ENCODE data around the gene MYO1F. TPM values are rescaled to one million over a fixed set of nuclear protein-coding genes. Genes with fewer than 3 reads are reported as not detected.
"Not testable (repeated sequence)": the region's sequence is repeated elsewhere in the genome, so short reads cannot be mapped to it uniquely, and the experiment has no call there.

MYO1F gene
- total and polyA plus RNA-seq, 12 donors, result 1.7 to 62.5 (median 19.4) TPM

- Histone ChIP-seq H3K27ac (no peak overlapping the region), H3K36me3 (replicated peaks in 1 of 2) (no peaks in the 10 kb centered on the region), H3K4me1 (replicated peaks in 1 of 2) (no peaks in the 10 kb centered on the region), H3K4me3 (no peak overlapping the region), H3K9me3 (replicated peaks in 1 of 3) (no peaks in the 10 kb centered on the region), H3K27me3 (no peaks in the 10 kb centered on the region)
- DNase-seq, result no peak
- 56 to 78% (median 60%) methylated on average over 2 of the region's 2 CpGs for WGBS, 4 donors
- intact Hi-C loops (cut with DNase I), result no loop called here
- TF ChIP-seq POLR2A (IDR thresholded peaks at IDR 0.05) (no peak), CTCF (IDR thresholded peaks at IDR 0.05) (no peak)
Measured at GRCh38 chr19:8561075-8561764, 16.0 kb downstream of the MYO1F start.

GRCh38 chr19:8558325-8558724 lies 18.9 kb downstream of the MYO1F start:
- H3K27me3 ChIP-seq, result no peaks in the 10 kb centered on the region
- TF ChIP-seq CTCF (IDR thresholded peaks at IDR 0.05), result no peak
- no peak for TF ChIP-seq POLR2A (IDR thresholded peaks at IDR 0.05)
- H3K27ac ChIP-seq, result no peak overlapping the region
- no peak overlapping the region for H3K4me3 ChIP-seq
- H3K9me3 ChIP-seq (replicated peaks in 1 of 3), result no peaks in the 10 kb centered on the region
- no peaks in the 10 kb centered on the region for H3K4me1 ChIP-seq (replicated peaks in 1 of 2)
- intact Hi-C loops (cut with DNase I), result no loop called here
- WGBS, 4 donors, result 49 to 68% (median 62%) methylated on average over 2 of the region's 2 CpGs
- H3K36me3 ChIP-seq (replicated peaks in 1 of 2), result no peaks in the 10 kb centered on the region
- DNase-seq, result no peak

- no peak for DNase-seq
- no peaks in the 10 kb centered on the region for H3K4me1 ChIP-seq (replicated peaks in 1 of 2)
- intact Hi-C loops (cut with DNase I), result no loop called here
- no peaks in the 10 kb centered on the region for H3K9me3 ChIP-seq (replicated peaks in 1 of 3)
- H3K36me3 ChIP-seq (replicated peaks in 1 of 2), result peaks cover 0 to under 1% of the 10 kb centered on the region in 2 donors
- H3K4me3 ChIP-seq, result no peak overlapping the region
- no peak overlapping the region for H3K27ac ChIP-seq
- no peaks in the 10 kb centered on the region for H3K27me3 ChIP-seq
- WGBS, 4 donors, result 67 to 76% (median 73%) methylated on average over 6 of the region's 6 CpGs
- no peak for TF ChIP-seq CTCF (IDR thresholded peaks at IDR 0.05)
- no peak for TF ChIP-seq POLR2A (IDR thresholded peaks at IDR 0.05)
Measured at GRCh38 chr19:8557642-8558238, 19.5 kb downstream of the MYO1F start.

- DNase-seq; H3K4me3 ChIP-seq; H3K9me3 ChIP-seq (replicated peaks in 1 of 3); H3K36me3 ChIP-seq (replicated peaks in 1 of 2); H3K4me1 ChIP-seq (replicated peaks in 1 of 2); intact Hi-C loops (cut with DNase I); H3K27ac ChIP-seq; H3K27me3 ChIP-seq: not testable (repeated sequence)
- 89 to 100% (median 92%) methylated on average over 4 to 7 of the region's 7 CpGs for WGBS, 4 donors
Measured at GRCh38 chr19:8553729-8554128, 23.5 kb downstream of the MYO1F start.

- Histone ChIP-seq H3K27me3 (no peaks in the 10 kb centered on the region), H3K27ac (no peak overlapping the region), H3K4me3 (no peak overlapping the region), H3K36me3 (replicated peaks in 1 of 2) (peaks cover 0 to 4% of the 10 kb centered on the region in 2 donors), H3K9me3 (replicated peaks in 1 of 3) (no peaks in the 10 kb centered on the region), H3K4me1 (replicated peaks in 1 of 2) (no peaks in the 10 kb centered on the region)
- intact Hi-C loops (cut with DNase I), result no loop called here
- DNase-seq, result no peak
- TF ChIP-seq CTCF (IDR thresholded peaks at IDR 0.05), result no peak
- TF ChIP-seq POLR2A (IDR thresholded peaks at IDR 0.05), result no peak
- WGBS, 4 donors, result 80 to 88% (median 82%) methylated on average over 10 of the region's 10 CpGs
Measured at GRCh38 chr19:8552810-8553209, 24.4 kb downstream of the MYO1F start.
